PC-3 (cell line): Measurements from ENCODE around the gene PSME2. TPM values are rescaled to one million over a fixed set of nuclear protein-coding genes. Genes with fewer than 3 reads are reported as not detected.

Experiments used
- ATAC-seq: fragments of 200-7000 bp; cut with Tn5 transposase; 2 replicates; pipeline ENCODE4 v1.9.1; 2020; ENCODE audit warnings: mild to moderate bottlenecking, moderate library complexity
- BruUV-seq: library from RNA; stranded (reverse); fragments of 400-500 nt; replicated peaks from 2 replicates; lab custom pipeline; 2021; lab: Mats Ljungman, UMichigan
- CTCF ChIA-PET: fragments of 300-600 bp; sonication (Branson Sonifier 250); formaldehyde crosslinking; loops from one replicate; lab custom pipeline; 2022; ENCODE audit warnings: antibody characterized with exemption; lab: Charles Lee
- POLR2A ChIA-PET: fragments of 300-600 bp; sonication (Branson Sonifier 250); formaldehyde crosslinking; loops from one replicate; lab custom pipeline; 2022; ENCODE audit warnings: antibody characterized with exemption; ENCODE audit not compliant: unreplicated experiment; lab: Charles Lee
- DNase-seq: peaks from one replicate; pipeline ENCODE4 v3.0.0-alpha.2; 2015
- H2AFZ ChIP-seq: fragments of 300-600 bp; sonication (generic); 2 replicates; pipeline ENCODE4 v1.6.0; 2016; ENCODE audit warnings: antibody characterized with exemption, low read length
- H3F3A ChIP-seq: fragments of 300-600 bp; sonication (generic); one replicate; pipeline ENCODE4 v1.6.0; 2017; ENCODE audit warnings: antibody characterized with exemption, low read length, control low read depth, mild to moderate bottlenecking; ENCODE audit not compliant: unreplicated experiment
- H3K27ac ChIP-seq: fragments of 300-600 bp; sonication (generic); 2 replicates; pipeline ENCODE4 v1.5.1; 2016; ENCODE audit warnings: mild to moderate bottlenecking, low read length
- H3K27me3 ChIP-seq: fragments of 300-600 bp; sonication (generic); 2 replicates; pipeline ENCODE4 v1.6.1; 2016; ENCODE audit warnings: low read length, mixed read lengths
- H3K36me3 ChIP-seq: fragments of 300-600 bp; sonication (generic); 2 replicates; pipeline ENCODE4 v1.6.1; 2016; ENCODE audit warnings: low read depth, mixed run types, low read length, mixed read lengths
- H3K4me1 ChIP-seq: fragments of 300-600 bp; sonication (generic); 2 replicates; pipeline ENCODE4 v1.5.1; 2016; ENCODE audit warnings: low read length; ENCODE audit not compliant: insufficient read depth
- H3K4me2 ChIP-seq: fragments of 300-600 bp; sonication (generic); 2 replicates; pipeline ENCODE4 v1.6.0; 2016; ENCODE audit warnings: low read length
- H3K4me3 ChIP-seq: fragments of 300-600 bp; sonication (generic); 2 replicates; pipeline ENCODE4 v1.5.1; 2016; ENCODE audit warnings: mild to moderate bottlenecking, low read length, mixed read lengths
- H3K79me2 ChIP-seq: fragments of 300-600 bp; sonication (generic); 2 replicates; pipeline ENCODE4 v1.6.1; 2017; ENCODE audit warnings: low read length, mixed read lengths
- H3K9ac ChIP-seq: fragments of 300-600 bp; sonication (generic); 2 replicates; pipeline ENCODE4 v1.6.0; 2016; ENCODE audit warnings: mild to moderate bottlenecking, low read length
- H3K9me2 ChIP-seq: fragments of 300-600 bp; sonication (generic); replicated peaks from 2 replicates; pipeline ENCODE4 v1.6.1; 2016; ENCODE audit warnings: mixed run types, low read length, mixed read lengths
- H3K9me3 ChIP-seq: fragments of 300-600 bp; sonication (generic); 2 replicates; pipeline ENCODE4 v1.6.1; 2016; ENCODE audit warnings: low read length, mixed read lengths
- H4K20me1 ChIP-seq: fragments of 300-600 bp; sonication (generic); 2 replicates; pipeline ENCODE4 v1.6.1; 2016; ENCODE audit warnings: low read length, mixed read lengths
- CTCF ChIP-seq: fragments of 300-600 bp; sonication (generic); conservative IDR thresholded peaks from 2 replicates; pipeline ENCODE4 v1.5.1; 2017; ENCODE audit warnings: antibody characterized with exemption, low read depth, mild to moderate bottlenecking, low read length
- EZH2 ChIP-seq: fragments of 300-600 bp; sonication (generic); IDR thresholded peaks from one replicate; pipeline ENCODE4 v1.6.1; 2017; ENCODE audit warnings: antibody characterized with exemption, mild to moderate bottlenecking, low read length; ENCODE audit not compliant: unreplicated experiment
- EZH2phosphoT487 ChIP-seq: fragments of 300-600 bp; sonication (generic); IDR thresholded peaks from 2 replicates; pipeline ENCODE4 v1.6.1; 2018; ENCODE audit warnings: mild to moderate bottlenecking, antibody characterized with exemption, low read length, borderline replicate concordance
- intact Hi-C: fragments of 100-400 bp; cut with micrococcal nuclease; formaldehyde crosslinking; loops from 2 replicates; pipeline ENCODE4 v1.9.0; 2023
- total RNA-seq: library from RNA; depleted of rRNA; stranded (reverse); fragments of >200 nt; gene quantifications from 2 replicates; pipeline ENCODE4 v1.2.3, GENCODE V29; 2014

Gene PSME2
- total RNA-seq, 1 experiment from 2014 or later, result 297 TPM

- H4K20me1 ChIP-seq, result no peaks in the 10 kb centered on the region
- TF ChIP-seq CTCF (no peak), EZH2phosphoT487 (no peak), EZH2 (no peak)
- H3K9me2 ChIP-seq, result no peaks in the 10 kb centered on the region
- H3K9me3 ChIP-seq, result no peaks in the 10 kb centered on the region
- H3F3A ChIP-seq, result no peaks in the 10 kb centered on the region
- intact Hi-C loops, result no loop called here
- ChIA-PET POLR2A (no interaction called here), CTCF (interaction anchor here (0.6 kb wide), 1 partner anchor 73 kb away, joined by 3 read pairs; no protein-coding TSS in a partner anchor)
- no peak overlapping the region for H2AFZ ChIP-seq
- H3K79me2 ChIP-seq, result no peaks in the 10 kb centered on the region
- no peak overlapping the region for H3K4me3 ChIP-seq
- H3K27ac ChIP-seq, result no peak overlapping the region
- no peak for DNase-seq
- peaks cover 6% of the 10 kb centered on the region for H3K4me1 ChIP-seq
- no peak for ATAC-seq
- no peak overlapping the region for H3K9ac ChIP-seq
- no TSS peak for BruUV-seq
- no peaks in the 10 kb centered on the region for H3K27me3 ChIP-seq
- H3K36me3 ChIP-seq, result no peaks in the 10 kb centered on the region
- H3K4me2 ChIP-seq, result no peak overlapping the region
Observed at GRCh38 chr14:24130717-24131548, 15.5 kb downstream of the PSME2 start.

DNA sequence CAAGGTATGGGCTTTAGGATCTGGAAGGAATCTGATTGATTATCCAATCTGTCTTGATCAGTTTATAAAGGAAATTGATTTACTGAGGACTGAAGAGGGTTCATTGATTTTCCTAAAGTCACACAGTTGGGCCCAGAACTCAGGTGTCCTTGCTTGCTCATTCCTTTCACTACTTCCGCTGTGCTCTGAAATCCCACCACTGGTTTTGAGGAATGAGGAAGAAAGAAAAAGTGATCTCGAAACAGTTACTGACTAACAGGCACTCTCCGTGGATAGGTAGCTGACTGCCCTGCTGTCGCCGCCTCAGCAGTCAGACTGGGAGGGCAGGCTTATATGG lies 16.1 kb downstream of the PSME2 start, which contains the start of gene FITM1:
TSS of gene FITM1 (plus strand) at position 280 of the 337 bp plus-strand sequence. CDS start 905 bp downstream, outside the sequence.
- Histone ChIP-seq H3K36me3 (no peaks in the 10 kb centered on the region), H3K4me2 (no peak within 1 kb of the TSS), H3K4me3 (no peak within 1 kb of the TSS), H3K9me3 (no peaks in the 10 kb centered on the region), H3K27ac (no peak within 1 kb of the TSS), H3F3A (no peaks in the 10 kb centered on the region), H3K4me1 (peaks cover 4% of the 10 kb centered on the region), H3K27me3 (no peaks in the 10 kb centered on the region), H3K9ac (no peak within 1 kb of the TSS), H3K9me2 (no peaks in the 10 kb centered on the region), H3K79me2 (no peaks in the 10 kb centered on the region), H2AFZ (no peak within 1 kb of the TSS), H4K20me1 (no peaks in the 10 kb centered on the region)
- intact Hi-C loops, result no loop called here
- no peak for DNase-seq
- ChIA-PET CTCF (no interaction called here), POLR2A (no interaction called here)
- TF ChIP-seq EZH2 (no peak), EZH2phosphoT487 (no peak), CTCF (no peak)
- BruUV-seq, result no TSS peak
- no peak for ATAC-seq

GRCh38 chr14:24129410-24129998 lies 16.9 kb downstream of the PSME2 start:
- ChIA-PET POLR2A (interaction anchor here (0.6 kb wide), 1 partner anchor 10 kb away, joined by 4 read pairs; no protein-coding TSS in a partner anchor), CTCF (no interaction called here)
- TF ChIP-seq CTCF, result no peak
- no peak for TF ChIP-seq EZH2phosphoT487
- TF ChIP-seq EZH2, result no peak
- no peak overlapping the region for H3K4me2 ChIP-seq
- no peak overlapping the region for H3K27ac ChIP-seq
- H3K27me3 ChIP-seq, result no peaks in the 10 kb centered on the region
- H2AFZ ChIP-seq, result no peak overlapping the region
- no peak overlapping the region for H3K9ac ChIP-seq
- ATAC-seq, result no peak
- H3K36me3 ChIP-seq, result no peaks in the 10 kb centered on the region
- no peaks in the 10 kb centered on the region for H3K9me2 ChIP-seq
- no TSS peak for BruUV-seq
- no peaks in the 10 kb centered on the region for H3K79me2 ChIP-seq
- no peak for DNase-seq
- intact Hi-C loops, result no loop called here
- no peak overlapping the region for H3K4me3 ChIP-seq
- no peaks in the 10 kb centered on the region for H3K4me1 ChIP-seq
- H3K9me3 ChIP-seq, result no peaks in the 10 kb centered on the region
- H3F3A ChIP-seq, result no peaks in the 10 kb centered on the region
- H4K20me1 ChIP-seq, result no peaks in the 10 kb centered on the region
